HG02852 (cell line): ENCODE results near the gene FIP1L1.
"Not testable (repeated sequence)": the region's sequence is repeated elsewhere in the genome, so short reads cannot be mapped to it uniquely, and the experiment has no call there.

ENCODE experiments used
- ATAC-seq: cut with Tn5 transposase; IDR thresholded peaks from one replicate; pipeline ENCODE4 v1.9.1; 2021; ENCODE audit warnings: mild to moderate bottlenecking, moderate library complexity; ENCODE audit not compliant: unreplicated experiment

The FIP1L1 gene

DNA sequence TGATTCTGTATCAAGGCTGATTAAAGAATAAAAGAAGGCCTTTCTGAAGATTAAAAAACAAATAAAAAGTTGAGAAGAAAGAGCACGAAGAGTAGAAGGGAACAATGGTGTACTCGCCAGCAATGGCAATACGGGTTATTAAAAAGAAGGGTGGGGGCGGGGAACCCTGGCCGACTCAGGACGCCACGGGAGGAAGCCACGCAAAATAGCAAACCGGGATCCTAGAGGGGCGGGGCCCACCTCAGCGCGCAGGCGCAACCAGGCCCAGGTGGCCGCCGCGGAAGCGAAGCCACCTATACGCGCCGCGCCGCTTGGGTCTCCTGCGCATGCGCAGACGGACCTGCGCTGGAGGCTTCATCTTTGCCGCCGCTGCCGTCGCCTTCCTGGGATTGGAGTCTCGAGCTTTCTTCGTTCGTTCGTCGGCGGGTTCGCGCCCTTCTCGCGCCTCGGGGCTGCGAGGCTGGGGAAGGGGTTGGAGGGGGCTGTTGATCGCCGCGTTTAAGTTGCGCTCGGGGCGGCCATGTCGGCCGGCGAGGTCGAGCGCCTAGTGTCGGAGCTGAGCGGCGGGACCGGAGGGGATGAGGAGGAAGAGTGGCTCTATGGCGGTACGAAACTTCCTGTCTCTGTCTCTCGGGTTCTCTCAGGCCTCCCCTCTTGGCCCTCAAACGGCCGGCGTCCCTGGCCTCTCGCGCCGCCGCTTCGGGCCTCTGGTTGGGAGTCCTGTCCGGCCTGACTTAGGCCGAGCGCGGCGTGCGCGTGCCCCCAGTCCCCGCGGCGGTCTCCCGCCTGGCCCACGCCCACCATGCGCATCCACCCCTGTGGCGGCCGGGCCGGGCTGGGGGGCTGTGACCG lies at the start of gene FIP1L1:
Gene FIP1L1, plus strand, starts transcription at position 323 of the 852 bp plus-strand sequence. Its CDS starts 198 bp downstream, at position 521.
- peak; percentile 86 for ATAC-seq

DNA sequence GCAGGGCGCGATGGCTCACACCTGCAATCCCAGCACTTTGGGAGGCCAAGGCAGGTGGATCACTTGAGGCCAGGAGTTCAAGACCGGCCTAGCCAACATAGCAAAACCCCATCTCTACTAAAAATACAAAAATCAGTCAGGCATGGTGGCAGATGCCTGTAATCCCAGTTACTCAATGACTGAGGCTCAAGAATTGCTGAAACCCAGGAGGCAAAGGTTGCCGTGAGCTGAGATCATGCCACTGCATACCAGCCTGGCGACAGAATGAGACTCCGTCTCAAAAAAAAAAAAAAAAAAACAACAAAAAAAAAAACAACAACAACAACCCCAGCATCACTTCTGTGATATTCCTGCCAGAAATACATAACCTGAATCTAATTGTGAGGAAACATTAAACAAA lies 42.5 kb upstream of the FIP1L1 start:
- not testable (repeated sequence) for ATAC-seq

- ATAC-seq, result not testable (repeated sequence)
Observed at GRCh38 chr4:53340145-53340544, 37.3 kb upstream of the FIP1L1 start.

DNA sequence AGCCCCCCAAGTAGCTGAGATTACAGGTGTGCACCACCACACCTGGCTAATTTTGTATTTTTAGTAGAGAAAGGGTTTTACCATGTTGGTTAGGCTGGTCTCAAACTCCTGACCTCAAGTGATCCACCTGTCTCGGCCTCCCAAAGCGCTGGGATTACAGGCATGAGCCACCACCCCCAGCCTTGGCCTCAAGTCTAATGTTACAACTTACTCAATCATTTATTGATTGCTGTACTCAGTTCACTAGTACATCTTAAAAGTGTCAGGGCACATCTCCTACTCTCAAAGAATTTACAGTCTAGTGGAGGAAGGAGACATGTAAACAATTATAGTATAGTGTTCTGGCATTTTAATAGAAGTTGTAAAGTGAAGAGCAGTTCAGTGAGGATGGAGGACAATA lies 31.0 kb upstream of the FIP1L1 start:
- ATAC-seq, result not testable (repeated sequence)

DNA sequence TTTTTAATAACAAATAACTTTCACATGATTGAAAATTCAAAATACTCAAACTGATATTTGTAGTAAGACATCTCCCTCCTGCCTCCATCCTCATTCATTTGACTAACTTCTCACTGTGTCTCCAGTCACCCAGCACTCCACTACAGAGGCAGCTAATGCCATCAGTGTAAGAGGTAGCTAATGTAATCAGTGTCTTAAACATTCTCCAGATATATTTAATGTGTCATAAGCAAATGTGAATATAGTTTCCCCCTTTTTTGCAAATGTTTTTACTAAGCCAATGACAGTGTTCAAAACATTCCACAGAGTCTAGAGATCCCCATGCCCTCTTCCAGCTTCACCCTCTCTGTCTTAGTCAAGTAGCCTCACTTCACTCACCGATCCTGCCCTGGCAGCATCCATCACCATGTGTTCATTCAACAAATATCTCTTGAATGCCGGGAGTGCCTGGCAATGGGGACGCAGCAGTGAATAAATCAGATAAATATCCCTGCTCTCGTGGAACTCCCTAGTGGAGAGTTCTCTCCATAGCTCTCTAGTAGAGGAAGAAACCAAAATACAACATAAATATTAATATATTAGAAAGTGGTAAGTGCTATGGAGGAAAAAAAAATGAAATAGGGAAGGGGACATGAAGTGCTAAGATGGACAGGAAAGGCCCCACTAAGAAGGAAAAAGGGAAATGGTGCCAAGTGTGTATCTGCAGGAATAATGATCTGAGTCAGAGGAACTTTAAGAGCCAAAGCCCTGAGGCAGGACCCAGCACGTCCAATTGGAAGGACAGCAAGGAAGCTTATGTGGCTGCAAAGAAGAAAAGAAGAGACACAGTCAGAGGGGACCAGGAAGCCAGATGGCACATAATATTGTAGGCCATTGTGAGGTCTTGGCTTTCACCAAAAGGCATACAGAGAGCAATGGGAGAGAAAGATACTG lies 30.3 kb upstream of the FIP1L1 start:
- ATAC-seq, result no peak

DNA sequence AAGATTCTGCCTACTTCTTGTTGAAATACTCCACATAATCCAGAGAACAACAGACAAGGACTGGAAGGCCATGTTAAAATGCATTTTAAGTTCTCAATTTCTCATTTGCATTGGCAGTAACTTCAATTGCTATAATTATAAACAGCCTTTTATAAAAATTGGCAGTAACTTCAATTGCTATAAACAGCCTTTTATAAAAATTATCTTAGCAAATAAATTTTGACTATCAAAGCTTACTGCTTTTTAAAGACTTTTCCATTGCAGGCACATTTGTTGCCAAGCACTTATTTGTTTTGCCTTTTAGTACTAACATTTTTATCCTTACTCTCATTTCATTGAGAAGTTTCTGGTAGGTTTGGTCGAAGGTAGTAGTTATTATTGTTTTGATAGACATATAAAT lies 29.4 kb upstream of the FIP1L1 start:
- no peak for ATAC-seq

DNA sequence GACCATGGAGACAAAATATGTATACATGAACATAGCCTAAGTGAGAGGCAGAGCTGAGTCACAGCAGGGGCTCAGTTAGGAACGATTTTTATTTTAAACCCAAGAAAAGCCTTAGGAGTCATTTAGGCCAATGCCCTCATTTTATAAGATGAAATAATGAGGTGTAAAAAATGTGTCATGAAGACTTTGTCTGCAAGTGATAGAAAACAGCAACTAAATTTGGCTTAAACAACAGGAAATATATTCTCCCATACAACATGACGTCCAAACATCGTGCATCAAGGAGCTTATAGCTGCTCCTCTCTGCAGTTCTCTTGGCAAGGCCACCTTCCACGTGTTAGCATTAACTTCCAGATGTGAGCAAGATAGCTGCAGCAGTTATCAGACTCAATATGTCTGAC lies 28.4 kb upstream of the FIP1L1 start:
- no peak for ATAC-seq

GRCh38 chr4:53354012-53354722 lies 23.3 kb upstream of the FIP1L1 start:
- no peak for ATAC-seq

GRCh38 chr4:53355930-53356521 lies 21.4 kb upstream of the FIP1L1 start:
- no peak for ATAC-seq

- no peak for ATAC-seq
Observed at GRCh38 chr4:53361451-53361850, 16.0 kb upstream of the FIP1L1 start.

- no peak for ATAC-seq
Observed at GRCh38 chr4:53362093-53362492, 15.3 kb upstream of the FIP1L1 start.

- no peak for ATAC-seq
Observed at GRCh38 chr4:53364624-53365023, 12.8 kb upstream of the FIP1L1 start.

- peak; percentile 16 for ATAC-seq
Observed at GRCh38 chr4:53365121-53365485, 12.3 kb upstream of the FIP1L1 start.

- peak; percentile 97 for ATAC-seq
Observed at GRCh38 chr4:53365486-53366300, 11.7 kb upstream of the FIP1L1 start, which contains the start of gene SCFD2. TSS of gene SCFD2 (minus strand) at chr4:53366061.

- no peak for ATAC-seq
Observed at GRCh38 chr4:53366301-53366716, 11.1 kb upstream of the FIP1L1 start.

- ATAC-seq, result no peak
Observed at GRCh38 chr4:53367721-53368120, 9.7 kb upstream of the FIP1L1 start.

GRCh38 chr4:53371049-53371448 lies 6.4 kb upstream of the FIP1L1 start:
- ATAC-seq, result no peak

DNA sequence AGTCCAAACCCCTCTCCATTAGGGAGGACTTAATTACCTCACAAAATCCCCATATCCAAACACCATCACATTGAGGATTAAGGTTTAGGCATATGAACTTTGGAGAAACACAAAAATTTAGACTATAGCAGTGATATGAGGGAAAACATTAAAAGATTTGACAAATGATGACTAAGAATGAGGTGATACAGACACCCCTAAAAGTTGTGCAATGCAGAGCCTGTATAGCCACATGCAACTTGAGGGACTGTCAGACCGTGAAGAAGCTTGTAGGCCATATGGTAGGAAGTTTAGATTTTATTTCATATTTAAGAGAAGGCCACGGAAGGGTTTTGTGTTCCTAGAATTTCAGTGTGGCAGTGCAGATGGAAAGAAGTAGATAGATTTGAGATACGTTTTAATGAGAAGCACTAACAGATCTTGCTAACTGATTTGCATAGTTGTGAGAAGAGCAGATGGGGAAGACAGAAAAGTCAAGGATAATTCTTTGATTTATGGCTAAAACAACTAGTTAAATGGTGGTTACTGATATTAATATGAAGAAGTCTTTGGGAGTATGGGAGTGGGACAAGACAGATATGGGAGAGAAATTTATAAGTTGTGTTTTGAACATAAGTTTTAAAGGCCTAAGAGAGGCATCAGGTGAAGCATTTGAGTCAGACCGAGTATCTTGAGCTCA lies 5.5 kb upstream of the FIP1L1 start:
- ATAC-seq, result no peak

DNA sequence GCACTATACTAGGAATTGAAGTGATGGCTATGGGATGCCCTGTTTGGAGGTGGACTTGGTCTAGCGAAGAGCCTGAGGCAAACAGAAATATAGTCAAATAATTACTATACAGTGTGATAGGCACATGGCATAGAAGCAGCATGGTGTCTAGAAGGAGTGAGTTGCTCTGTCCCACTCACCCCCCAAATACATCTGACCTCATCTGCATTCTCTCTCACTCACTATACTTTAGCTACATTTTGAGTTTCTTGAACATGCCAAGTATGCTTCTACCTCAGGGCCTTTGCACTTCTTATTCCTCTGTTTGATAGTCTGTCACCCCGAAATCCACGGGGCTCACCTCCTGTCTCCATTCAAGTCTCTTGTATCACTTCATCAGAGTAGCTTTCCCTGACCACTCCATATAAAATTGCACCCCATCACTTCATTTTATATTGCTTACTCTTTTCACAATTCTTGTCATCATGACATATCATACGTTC lies 2.6 kb upstream of the FIP1L1 start:
- no peak for ATAC-seq
